Mesothelial cell of epicardium (in vitro differentiated cells): ENCODE results near the gene TMEM225B. TPM values are rescaled to one million over a fixed set of nuclear protein-coding genes. Genes with fewer than 3 reads are reported as not detected.
A peak's percentile ranks its signal among the peaks of the same experiment; 100 is the strongest.
"Not testable (repeated sequence)": the region's sequence is repeated elsewhere in the genome, so short reads cannot be mapped to it uniquely, and the experiment has no call there.

Experiments
- DNase-seq, 2 experiments: peaks; one replicate each; pipeline ENCODE4 v3.0.0; 2021; ENCODE audit warnings: low spot score in 2 of 2; ENCODE audit not compliant: unreplicated experiment in 2 of 2
- H3K27ac Mint-ChIP-seq: 2 replicates; pipeline ENCODE4 v1.8.0; 2021; ENCODE audit warnings: mixed read lengths
- H3K27me3 Mint-ChIP-seq: 2 replicates; pipeline ENCODE4 v1.8.0; 2021; ENCODE audit warnings: low read depth, mixed read lengths
- H3K36me3 Mint-ChIP-seq: 2 replicates; pipeline ENCODE4 v1.8.0; 2021; ENCODE audit warnings: mixed read lengths
- H3K4me1 Mint-ChIP-seq: 2 replicates; pipeline ENCODE4 v1.8.0; 2021; ENCODE audit warnings: mixed read lengths
- H3K4me3 Mint-ChIP-seq: 2 replicates; pipeline ENCODE4 v1.8.0; 2021; ENCODE audit warnings: mild to moderate bottlenecking, moderate library complexity, mixed read lengths
- H3K9me3 Mint-ChIP-seq: 2 replicates; pipeline ENCODE4 v1.8.0; 2021; ENCODE audit warnings: mixed read lengths
- total RNA-seq: library from RNA; stranded (reverse); gene quantifications from 3 replicates; pipeline ENCODE4 v1.2.1, GENCODE V29; 2021
- TF ChIP-seq, protein P1 (sequence below): fragments of 200-600 bp; sonication (generic); IDR thresholded peaks from one replicate; pipeline ENCODE4 v1.5.0; 2021; ENCODE audit warnings: antibody characterized with exemption; ENCODE audit not compliant: unreplicated experiment

TMEM225B gene
- total RNA-seq, 1 donor from 2014 or later: 2.5 TPM

DNA sequence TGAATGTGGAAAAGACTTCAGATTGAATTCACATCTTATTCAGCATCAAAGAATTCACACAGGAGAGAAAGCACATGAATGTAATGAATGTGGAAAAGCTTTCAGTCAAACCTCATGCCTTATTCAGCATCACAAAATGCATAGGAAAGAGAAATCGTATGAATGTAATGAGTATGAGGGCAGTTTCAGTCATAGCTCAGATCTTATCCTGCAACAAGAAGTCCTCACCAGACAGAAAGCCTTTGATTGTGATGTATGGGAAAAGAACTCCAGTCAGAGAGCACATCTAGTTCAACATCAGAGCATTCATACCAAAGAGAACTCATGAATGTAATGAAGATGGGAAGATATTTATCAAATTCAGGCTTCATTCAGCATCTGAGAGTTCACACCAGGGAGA lies 24.8 kb upstream of the TMEM225B start:
- Mint-ChIP-seq H3K36me3 (peaks cover 29% of the 10 kb centered on the region), H3K27me3 (no peaks in the 10 kb centered on the region), H3K27ac (no peak overlapping the region), H3K9me3 (no peaks in the 10 kb centered on the region), H3K4me3 (no peak overlapping the region), H3K4me1 (no peaks in the 10 kb centered on the region)
- DNase-seq: no peak
- TF ChIP-seq, protein P1, sequence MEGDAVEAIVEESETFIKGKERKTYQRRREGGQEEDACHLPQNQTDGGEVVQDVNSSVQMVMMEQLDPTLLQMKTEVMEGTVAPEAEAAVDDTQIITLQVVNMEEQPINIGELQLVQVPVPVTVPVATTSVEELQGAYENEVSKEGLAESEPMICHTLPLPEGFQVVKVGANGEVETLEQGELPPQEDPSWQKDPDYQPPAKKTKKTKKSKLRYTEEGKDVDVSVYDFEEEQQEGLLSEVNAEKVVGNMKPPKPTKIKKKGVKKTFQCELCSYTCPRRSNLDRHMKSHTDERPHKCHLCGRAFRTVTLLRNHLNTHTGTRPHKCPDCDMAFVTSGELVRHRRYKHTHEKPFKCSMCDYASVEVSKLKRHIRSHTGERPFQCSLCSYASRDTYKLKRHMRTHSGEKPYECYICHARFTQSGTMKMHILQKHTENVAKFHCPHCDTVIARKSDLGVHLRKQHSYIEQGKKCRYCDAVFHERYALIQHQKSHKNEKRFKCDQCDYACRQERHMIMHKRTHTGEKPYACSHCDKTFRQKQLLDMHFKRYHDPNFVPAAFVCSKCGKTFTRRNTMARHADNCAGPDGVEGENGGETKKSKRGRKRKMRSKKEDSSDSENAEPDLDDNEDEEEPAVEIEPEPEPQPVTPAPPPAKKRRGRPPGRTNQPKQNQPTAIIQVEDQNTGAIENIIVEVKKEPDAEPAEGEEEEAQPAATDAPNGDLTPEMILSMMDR: no peak

DNA sequence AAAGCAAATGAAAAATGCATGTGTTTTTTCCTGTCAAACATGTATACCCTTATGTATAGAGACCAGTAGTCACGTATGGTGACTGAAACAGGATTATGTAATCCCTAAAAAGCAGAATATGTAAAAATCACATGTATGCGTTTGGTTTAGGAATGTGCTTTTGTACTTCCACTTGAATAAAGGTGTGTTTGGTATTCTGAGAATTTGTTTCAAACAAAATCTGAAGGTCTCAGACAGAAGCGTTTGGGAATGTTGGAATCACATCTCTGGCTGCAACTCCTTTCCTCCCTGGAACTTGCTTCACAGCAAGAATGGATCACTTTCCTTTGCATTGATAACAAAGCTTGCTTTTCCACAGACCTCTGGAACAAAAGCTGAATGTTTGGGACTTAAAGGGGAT lies 21.8 kb upstream of the TMEM225B start:
- DNase-seq: no peak
- Mint-ChIP-seq H3K27me3 (no peaks in the 10 kb centered on the region), H3K4me1 (peaks cover 5% of the 10 kb centered on the region), H3K9me3 (no peaks in the 10 kb centered on the region), H3K4me3 (no peak overlapping the region), H3K36me3 (peaks cover 20% of the 10 kb centered on the region), H3K27ac (no peak overlapping the region)
- TF ChIP-seq, protein P1: no peak

DNA sequence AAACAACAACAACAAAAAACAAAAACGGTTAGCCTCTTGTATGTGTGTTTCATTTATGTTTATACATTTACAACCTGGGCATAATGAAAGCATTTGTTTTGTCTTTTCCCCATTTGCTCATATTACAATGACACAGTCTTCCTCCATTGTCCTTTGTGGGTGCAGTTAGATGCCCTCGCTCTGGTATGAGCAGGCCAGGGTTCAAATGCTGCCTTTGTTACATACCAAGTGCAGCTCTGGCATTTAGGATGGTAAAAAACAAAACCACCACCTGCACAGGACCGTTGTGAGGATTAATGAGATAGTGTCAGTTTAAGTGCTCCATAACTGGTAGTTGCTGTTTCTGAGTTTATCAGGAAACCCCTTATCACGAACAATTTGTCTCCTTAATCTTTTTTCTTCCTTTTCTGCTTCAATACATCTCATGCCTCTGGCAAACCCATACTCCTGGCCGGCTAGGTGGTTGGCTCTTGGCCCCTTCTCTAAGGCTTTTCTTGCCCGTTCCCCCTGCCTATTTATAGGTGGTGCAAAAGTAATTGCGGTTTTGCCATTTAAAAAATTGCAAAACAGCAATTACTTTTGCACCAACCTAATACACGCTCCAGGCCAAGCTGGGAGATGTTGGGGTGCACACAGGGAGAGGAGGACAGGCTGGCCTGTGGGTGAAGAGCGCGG lies 18.6 kb upstream of the TMEM225B start:
- Mint-ChIP-seq H3K9me3 (no peaks in the 10 kb centered on the region), H3K27ac (no peak overlapping the region), H3K4me3 (peak overlapping the region; percentile 94), H3K36me3 (no peaks in the 10 kb centered on the region), H3K4me1 (peaks cover 5% of the 10 kb centered on the region), H3K27me3 (peaks cover 15% of the 10 kb centered on the region)
- TF ChIP-seq, protein P1: no peak
- no peak for DNase-seq

- Mint-ChIP-seq H3K27me3 (peaks cover 23% of the 10 kb centered on the region), H3K4me1 (peaks cover 5% of the 10 kb centered on the region), H3K9me3 (no peaks in the 10 kb centered on the region), H3K27ac (peak overlapping the region; percentile 82), H3K4me3 (peak overlapping the region; percentile 94), H3K36me3 (no peaks in the 10 kb centered on the region)
- DNase-seq: peak; percentile 70 to 83
- TF ChIP-seq, protein P1: peak; percentile 65
These were observed 17.9 kb upstream of the TMEM225B start for GRCh38 chr7:99579956-99580777.

DNA sequence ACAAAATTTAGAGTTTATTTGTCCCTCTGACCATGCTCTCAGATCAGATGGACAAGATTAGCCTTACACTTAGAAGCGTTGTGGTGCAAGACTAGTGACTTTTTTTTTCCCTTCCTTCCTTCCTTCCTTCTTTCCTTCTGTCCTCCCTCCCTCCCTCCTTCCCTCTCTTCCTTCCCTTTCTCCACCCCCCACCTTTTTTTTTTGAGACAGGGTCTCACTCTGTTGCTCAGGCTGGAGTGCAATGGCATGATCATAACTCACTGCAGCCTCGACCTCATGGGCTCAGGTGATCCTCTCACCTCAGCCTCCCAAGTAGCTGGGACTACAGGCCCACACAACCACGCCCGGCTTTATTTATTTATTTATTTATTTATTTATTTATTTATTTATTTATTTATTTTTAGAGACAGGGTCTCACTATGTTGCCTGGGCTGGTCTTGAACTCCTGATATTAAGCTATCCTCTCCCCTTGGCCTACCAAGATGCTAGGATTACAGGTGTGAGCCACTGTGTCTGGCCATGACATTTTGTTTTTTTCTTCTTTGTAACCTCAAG lies 17.2 kb upstream of the TMEM225B start:
- peak overlapping the region; percentile 82 for H3K27ac Mint-ChIP-seq
- H3K4me1 Mint-ChIP-seq, H3K9me3 Mint-ChIP-seq, H3K36me3 Mint-ChIP-seq, DNase-seq: not testable (repeated sequence)
- peak overlapping the region; percentile 94 for H3K4me3 Mint-ChIP-seq
- peaks cover 27% of the 10 kb centered on the region for H3K27me3 Mint-ChIP-seq

- Mint-ChIP-seq H3K27ac (no peak overlapping the region), H3K27me3 (peaks cover 36% of the 10 kb centered on the region), H3K9me3 (no peaks in the 10 kb centered on the region), H3K4me3 (no peak overlapping the region), H3K36me3 (no peaks in the 10 kb centered on the region), H3K4me1 (no peaks in the 10 kb centered on the region)
- DNase-seq: no peak
- TF ChIP-seq, protein P1: no peak
These were observed 9.2 kb upstream of the TMEM225B start for GRCh38 chr7:99588868-99589267.
